Activated T-helper 1 cell treated with anti-CD3 and anti-CD28 coated beads, Interleukin-12 subunit alpha, Interleukin-12 subunit beta, Interleukin-2, Interleukin-4 antibody, amounts not matched to agents 30 ng/mL and 10 ng/mL and 1 ng/mL, durations not matched to agents 14 hours and 24 hours and 36 hours (primary cell): Measurements from ENCODE around the gene OR5AU1. TPM values are rescaled to one million over a fixed set of nuclear protein-coding genes. Genes with fewer than 3 reads are reported as not detected.
"Not testable (repeated sequence)": the region's sequence is repeated elsewhere in the genome, so short reads cannot be mapped to it uniquely, and the experiment has no call there.

ENCODE experiments used
- DNase-seq: peaks from one replicate; pipeline ENCODE4 v3.0.0; 2021; ENCODE audit warnings: low spot score
- H3K27ac Mint-ChIP-seq: one replicate; pipeline ENCODE4 v1.8.0; 2021; ENCODE audit warnings: mild to moderate bottlenecking, mixed read lengths
- H3K27me3 Mint-ChIP-seq: one replicate; pipeline ENCODE4 v1.8.0; 2022; ENCODE audit warnings: mild to moderate bottlenecking, moderate library complexity, mixed read lengths; ENCODE audit not compliant: insufficient read depth
- H3K36me3 Mint-ChIP-seq: one replicate; pipeline ENCODE4 v1.8.0; 2021; ENCODE audit warnings: low read depth, mixed read lengths
- H3K4me1 Mint-ChIP-seq: one replicate; pipeline ENCODE4 v1.8.0; 2021; ENCODE audit warnings: low read depth, mixed read lengths
- H3K4me3 Mint-ChIP-seq: one replicate; pipeline ENCODE4 v1.8.0; 2021; ENCODE audit warnings: mild to moderate bottlenecking, moderate library complexity, mixed read lengths
- H3K9me3 Mint-ChIP-seq: one replicate; pipeline ENCODE4 v1.8.0; 2021; ENCODE audit warnings: mixed read lengths
- intact Hi-C: fragments of 100-400 bp; cut with micrococcal nuclease; formaldehyde crosslinking; loops from one replicate; pipeline ENCODE4 v1.15.1; 2024
- total RNA-seq: library from RNA; stranded (reverse); gene quantifications from 2 replicates; pipeline ENCODE4 v1.2.3, GENCODE V29; 2022

The OR5AU1 gene
- total RNA-seq, 1 donor from 2014 or later, result not detected

DNA sequence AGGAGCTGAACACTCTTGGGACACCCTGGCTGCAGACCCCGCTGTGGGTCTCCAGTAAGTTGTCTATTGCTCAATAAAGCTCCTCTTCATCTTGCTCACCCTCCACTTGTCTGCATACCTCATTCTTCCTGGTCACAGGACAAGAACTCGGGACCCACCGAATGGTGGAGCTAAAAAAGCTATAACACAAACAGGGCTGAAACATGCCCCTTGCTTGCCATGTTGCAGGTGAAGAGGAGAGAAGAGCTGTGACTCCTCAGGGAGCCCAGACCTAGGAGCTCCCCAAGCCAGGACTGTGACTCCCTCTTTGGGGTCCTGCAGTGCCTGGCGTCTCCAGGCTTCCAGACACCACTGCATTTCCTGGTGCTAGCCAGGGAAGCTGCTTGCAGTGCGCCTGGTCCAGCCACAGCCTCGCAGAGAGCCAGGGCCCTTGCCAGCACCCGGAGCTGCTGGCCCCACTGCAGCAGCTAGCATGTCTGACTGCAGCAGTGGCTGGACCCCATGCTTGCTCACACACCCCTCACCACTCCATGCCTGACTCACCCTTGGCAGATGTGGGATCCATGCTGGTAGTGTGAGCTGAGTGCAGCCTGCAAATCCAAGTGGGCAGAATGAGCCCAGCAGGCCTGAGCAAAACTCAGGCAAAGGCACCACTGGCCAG, 37.1 kb upstream of the OR5AU1 start:
- Mint-ChIP-seq H3K36me3 (no peaks in the 10 kb centered on the region), H3K9me3 (peaks cover 7% of the 10 kb centered on the region), H3K27ac (no peak overlapping the region), H3K4me1 (peaks cover 3% of the 10 kb centered on the region), H3K27me3 (peaks cover 6% of the 10 kb centered on the region), H3K4me3 (no peak overlapping the region)
- intact Hi-C loops, result no loop called here
- no peak for DNase-seq

DNA sequence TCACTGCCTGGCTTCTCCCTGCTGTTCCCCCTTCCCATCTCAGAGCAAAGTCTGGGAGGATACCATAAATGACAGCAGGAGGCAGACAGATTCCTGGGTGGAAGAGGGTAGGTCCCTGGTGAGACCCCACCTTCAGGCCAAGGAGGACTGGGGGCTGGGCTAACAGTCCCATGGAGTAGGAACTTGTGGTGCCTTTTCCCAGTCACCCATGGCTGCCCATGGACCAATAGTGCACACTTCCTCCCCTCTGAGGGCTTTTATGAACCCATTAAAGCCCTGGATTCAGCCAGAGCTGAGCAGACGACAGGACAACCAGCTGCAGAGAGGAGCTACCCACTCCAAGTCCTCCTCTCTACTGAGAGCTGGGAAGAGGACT, 36.6 kb upstream of the OR5AU1 start:
- intact Hi-C loops, result no loop called here
- no peak for DNase-seq
- peaks cover 6% of the 10 kb centered on the region for H3K27me3 Mint-ChIP-seq
- no peak overlapping the region for H3K27ac Mint-ChIP-seq
- no peaks in the 10 kb centered on the region for H3K4me1 Mint-ChIP-seq
- H3K9me3 Mint-ChIP-seq, result peaks cover under 1% of the 10 kb centered on the region
- peak overlapping the region; percentile 49 for H3K4me3 Mint-ChIP-seq
- H3K36me3 Mint-ChIP-seq, result no peaks in the 10 kb centered on the region

DNA sequence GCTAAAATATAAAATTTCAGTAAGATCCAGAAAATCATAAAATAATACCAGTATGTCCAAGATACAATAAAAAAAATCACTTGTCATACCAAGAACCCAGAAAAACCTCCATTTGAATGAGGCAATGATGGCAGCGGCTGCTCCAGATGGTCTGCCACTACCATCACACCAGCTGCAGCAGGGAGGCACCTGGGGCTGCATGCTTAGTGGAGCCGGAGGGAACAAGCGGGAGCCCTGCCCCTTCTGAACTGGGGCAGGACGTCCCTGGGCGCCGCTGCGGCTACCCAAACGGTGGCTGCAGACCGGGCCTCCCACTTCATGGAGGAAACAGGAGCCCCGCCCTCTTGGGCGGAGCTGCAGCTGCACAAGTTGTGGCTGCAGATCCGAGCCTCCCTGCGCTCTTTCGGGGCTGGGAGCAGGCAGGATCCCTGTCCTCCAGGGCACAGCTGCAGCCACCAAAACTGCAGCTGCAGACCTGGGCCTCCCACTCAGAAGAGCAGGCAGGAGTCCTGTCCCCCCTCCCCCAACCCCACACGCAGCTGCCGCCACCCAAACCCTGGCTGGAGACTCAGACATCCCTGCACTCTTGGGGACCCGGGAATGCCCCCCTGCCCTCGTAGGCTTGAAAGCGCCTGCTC, 36.1 kb upstream of the OR5AU1 start:
- peak; percentile 69 for DNase-seq
- intact Hi-C loops, result no loop called here
- Mint-ChIP-seq H3K4me1 (no peaks in the 10 kb centered on the region), H3K4me3 (peak overlapping the region; percentile 49), H3K27me3 (peaks cover 6% of the 10 kb centered on the region), H3K36me3 (no peaks in the 10 kb centered on the region), H3K27ac (no peak overlapping the region), H3K9me3 (no peaks in the 10 kb centered on the region)

DNA sequence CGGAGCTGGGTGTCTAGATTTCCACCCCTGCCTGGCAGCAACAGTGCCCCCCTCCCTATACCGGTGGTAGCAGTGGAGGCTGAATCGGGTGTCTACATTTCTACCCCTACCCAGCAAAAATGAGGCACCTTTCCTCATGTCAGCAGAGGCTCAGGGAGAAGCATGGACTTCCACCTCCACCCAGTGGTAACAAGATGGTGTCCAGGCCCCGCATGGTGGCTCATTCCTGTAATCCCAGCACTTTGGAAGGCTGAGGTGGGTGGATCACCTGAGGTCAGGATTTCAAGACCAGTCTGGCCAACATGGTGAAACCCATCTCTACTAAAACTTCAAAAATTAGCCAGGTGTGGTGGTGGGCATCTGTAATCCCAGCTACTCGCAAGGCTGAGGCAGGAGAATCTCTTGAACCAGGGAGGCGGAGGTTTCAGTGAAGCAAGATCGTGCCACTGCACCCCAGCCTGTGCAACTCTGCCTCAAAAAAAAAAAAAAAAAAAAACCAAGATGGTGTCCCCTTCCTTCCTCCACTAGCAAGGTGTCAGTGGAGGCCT, 35.5 kb upstream of the OR5AU1 start:
- H3K27ac Mint-ChIP-seq, result no peak overlapping the region
- no peaks in the 10 kb centered on the region for H3K9me3 Mint-ChIP-seq
- H3K36me3 Mint-ChIP-seq, result no peaks in the 10 kb centered on the region
- peak overlapping the region; percentile 49 for H3K4me3 Mint-ChIP-seq
- intact Hi-C loops, result no loop called here
- DNase-seq, result no peak
- peaks cover 6% of the 10 kb centered on the region for H3K27me3 Mint-ChIP-seq
- H3K4me1 Mint-ChIP-seq, result no peaks in the 10 kb centered on the region

DNA sequence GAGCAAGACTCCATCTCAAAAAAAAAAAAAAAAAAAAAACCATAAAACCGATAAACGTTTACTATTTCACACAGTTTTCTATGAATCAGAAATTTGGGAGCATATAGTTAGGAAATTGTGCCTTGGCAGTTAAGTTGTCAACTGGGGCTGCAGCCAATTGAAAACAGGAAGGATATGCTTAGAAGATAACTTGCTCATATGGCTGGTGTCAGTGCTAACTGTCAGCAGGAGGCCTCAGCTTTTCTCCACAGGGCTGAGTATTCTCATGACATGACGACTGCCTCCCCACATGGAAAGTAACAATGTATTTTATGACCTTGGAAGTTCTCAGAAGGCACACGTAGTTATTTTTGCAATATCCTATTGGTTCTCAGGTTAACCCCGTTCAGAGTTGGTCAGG, 29.6 kb upstream of the OR5AU1 start:
- H3K36me3 Mint-ChIP-seq, result no peaks in the 10 kb centered on the region

DNA sequence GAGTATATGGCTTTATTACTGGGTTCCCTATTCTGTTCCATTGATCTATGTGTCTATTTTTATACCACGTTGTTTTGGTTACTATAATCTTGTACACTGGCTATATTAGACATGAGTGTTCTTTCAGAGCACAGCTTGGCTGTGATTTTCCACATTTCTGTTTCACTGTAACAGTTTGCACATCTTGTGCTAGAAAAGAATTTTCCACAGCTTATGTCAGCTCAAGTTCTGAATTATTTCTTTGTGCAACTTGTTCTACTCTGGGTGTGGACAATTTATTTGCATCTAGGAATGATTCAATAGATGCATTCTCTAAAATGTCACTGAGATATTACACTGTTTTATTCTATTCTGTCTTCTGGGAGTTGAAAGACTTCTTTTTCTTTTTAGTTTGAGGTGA, 28.4 kb upstream of the OR5AU1 start:
- Mint-ChIP-seq H3K4me3 (no peak overlapping the region), H3K9me3 (no peaks in the 10 kb centered on the region), H3K27me3 (peaks cover 8% of the 10 kb centered on the region)

More for the DNA sequence above, 29.6 kb upstream of the OR5AU1 start:
- Mint-ChIP-seq H3K4me1 (no peaks in the 10 kb centered on the region), H3K27me3 (peaks cover 4% of the 10 kb centered on the region), H3K9me3 (no peaks in the 10 kb centered on the region), H3K27ac (peak overlapping the region; percentile 43), H3K4me3 (no peak overlapping the region)
- intact Hi-C loops, result no loop called here
- no peak for DNase-seq

DNA sequence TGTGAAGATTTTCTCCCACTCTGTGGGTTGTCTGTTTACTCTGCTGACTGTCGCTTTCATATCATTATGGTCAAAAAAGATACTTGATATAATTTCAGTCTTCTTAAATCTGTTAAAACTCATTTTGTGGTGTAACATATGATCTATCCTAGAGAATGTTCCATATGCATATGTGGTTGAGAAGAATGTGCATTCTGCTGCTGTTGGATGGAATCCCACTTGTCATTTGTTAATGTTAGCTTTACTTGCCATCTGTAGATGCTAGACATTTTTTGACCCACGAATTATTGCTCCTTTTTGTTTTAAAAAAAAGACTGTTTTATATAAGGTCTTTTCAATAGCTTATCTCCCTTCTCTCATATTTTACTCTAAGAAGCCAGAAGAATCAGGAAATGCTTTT, 26.3 kb upstream of the OR5AU1 start:
- no peak overlapping the region for H3K4me3 Mint-ChIP-seq
- no peak overlapping the region for H3K27ac Mint-ChIP-seq
- intact Hi-C loops, result no loop called here
- DNase-seq, result no peak
- no peaks in the 10 kb centered on the region for H3K9me3 Mint-ChIP-seq
- peaks cover 10% of the 10 kb centered on the region for H3K27me3 Mint-ChIP-seq
- no peaks in the 10 kb centered on the region for H3K36me3 Mint-ChIP-seq
- H3K4me1 Mint-ChIP-seq, result no peaks in the 10 kb centered on the region

More for the DNA sequence above, 28.4 kb upstream of the OR5AU1 start:
- Mint-ChIP-seq H3K4me1 (no peaks in the 10 kb centered on the region), H3K27ac (no peak overlapping the region), H3K36me3 (no peaks in the 10 kb centered on the region)
- intact Hi-C loops, result no loop called here
- no peak for DNase-seq

DNA sequence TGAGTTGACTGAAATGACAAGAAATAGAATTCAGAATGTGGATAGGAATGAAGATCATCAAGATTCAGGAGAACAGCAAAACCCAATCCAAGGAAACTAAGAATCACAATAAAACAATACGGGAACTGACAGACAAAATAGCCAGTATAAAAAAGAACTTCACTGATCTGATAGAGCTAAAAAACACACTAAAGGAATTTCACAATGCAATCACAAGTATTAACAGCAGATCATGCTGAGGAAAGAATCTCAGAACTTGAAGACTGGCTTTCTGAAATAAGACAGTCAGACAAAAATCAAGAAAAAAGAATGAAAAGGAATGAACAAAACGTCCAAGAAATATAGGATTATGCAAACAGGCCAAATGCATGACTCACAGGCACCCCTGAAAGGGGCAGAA, 15.3 kb upstream of the OR5AU1 start:
- Mint-ChIP-seq H3K4me1 (no peaks in the 10 kb centered on the region), H3K9me3 (no peaks in the 10 kb centered on the region), H3K27me3 (peaks cover 40% of the 10 kb centered on the region), H3K4me3 (no peak overlapping the region), H3K36me3 (no peaks in the 10 kb centered on the region), H3K27ac (no peak overlapping the region)
- no peak for DNase-seq
- intact Hi-C loops, result no loop called here

DNA sequence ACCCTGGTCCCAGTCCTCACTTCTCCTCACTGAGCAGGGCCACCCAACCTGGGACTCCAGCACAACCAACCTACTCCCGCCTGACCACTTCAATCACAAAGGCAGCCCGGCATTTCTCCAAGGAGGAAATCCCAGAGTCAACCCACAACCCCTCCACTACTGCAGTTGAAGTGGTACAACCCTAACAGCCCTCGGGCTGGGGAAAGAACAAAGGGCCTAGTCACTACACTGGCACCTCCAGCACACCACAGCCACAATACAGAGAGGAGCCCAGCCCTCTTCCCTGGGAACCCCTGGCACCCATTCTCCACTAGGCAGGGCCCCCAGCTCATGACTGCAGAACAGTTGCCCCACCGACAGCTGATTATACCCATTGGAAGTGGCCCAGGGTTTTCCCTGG, 13.7 kb upstream of the OR5AU1 start:
- H3K27me3 Mint-ChIP-seq, result peaks cover 40% of the 10 kb centered on the region
- no peak overlapping the region for H3K27ac Mint-ChIP-seq
- no peaks in the 10 kb centered on the region for H3K9me3 Mint-ChIP-seq
- H3K4me1 Mint-ChIP-seq, result no peaks in the 10 kb centered on the region
- no peak overlapping the region for H3K4me3 Mint-ChIP-seq
- intact Hi-C loops, result no loop called here
- H3K36me3 Mint-ChIP-seq, result no peaks in the 10 kb centered on the region
- DNase-seq, result no peak

DNA sequence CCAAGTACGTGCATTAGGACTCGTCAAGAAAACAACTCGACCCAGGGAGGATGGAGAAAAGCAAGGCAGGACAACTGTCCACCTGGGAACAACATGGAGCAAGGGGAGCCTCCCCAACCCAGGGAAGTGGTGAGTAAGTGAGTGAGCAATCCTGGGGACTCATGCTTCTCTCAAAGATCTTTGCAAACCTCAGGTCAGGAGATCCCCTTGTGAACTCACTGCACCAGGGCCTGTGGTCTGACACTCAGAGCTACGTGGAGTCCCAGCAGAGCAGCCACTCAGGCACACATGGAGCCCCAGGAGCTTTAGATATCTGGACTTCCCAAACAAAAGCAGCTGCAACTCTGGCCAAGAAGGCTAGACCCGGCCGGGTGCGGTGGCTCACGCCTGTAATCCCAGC, 12.2 kb upstream of the OR5AU1 start:
- H3K27me3 Mint-ChIP-seq, result peaks cover 33% of the 10 kb centered on the region
- no peak for DNase-seq
- H3K36me3 Mint-ChIP-seq, result no peaks in the 10 kb centered on the region
- intact Hi-C loops, result no loop called here
- H3K27ac Mint-ChIP-seq, result no peak overlapping the region
- no peaks in the 10 kb centered on the region for H3K4me1 Mint-ChIP-seq
- H3K9me3 Mint-ChIP-seq, result no peaks in the 10 kb centered on the region
- no peak overlapping the region for H3K4me3 Mint-ChIP-seq

DNA sequence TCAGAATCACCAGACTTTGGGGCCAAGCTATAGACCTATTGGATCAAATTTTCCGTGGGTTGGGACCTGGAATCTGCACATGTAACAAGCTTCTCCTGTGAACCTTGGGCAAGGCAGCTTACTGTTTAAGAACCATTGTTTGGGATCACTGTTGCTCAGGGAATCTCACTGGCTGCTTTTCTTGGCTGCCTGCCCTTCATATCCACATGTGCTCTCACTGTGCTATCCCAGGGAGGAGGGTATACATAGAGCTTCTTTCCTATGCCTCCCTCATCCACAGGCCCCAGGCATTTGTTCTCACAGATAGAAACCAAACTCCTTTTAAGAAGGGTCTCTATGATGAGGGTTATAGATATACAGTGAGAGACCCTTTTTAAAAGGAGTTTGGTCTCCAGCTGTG, 9.8 kb upstream of the OR5AU1 start:
- H3K4me1 Mint-ChIP-seq, intact Hi-C loops, H3K27ac Mint-ChIP-seq, H3K4me3 Mint-ChIP-seq, H3K9me3 Mint-ChIP-seq, DNase-seq, H3K36me3 Mint-ChIP-seq: not testable (repeated sequence)
- H3K27me3 Mint-ChIP-seq, result peaks cover 29% of the 10 kb centered on the region

DNA sequence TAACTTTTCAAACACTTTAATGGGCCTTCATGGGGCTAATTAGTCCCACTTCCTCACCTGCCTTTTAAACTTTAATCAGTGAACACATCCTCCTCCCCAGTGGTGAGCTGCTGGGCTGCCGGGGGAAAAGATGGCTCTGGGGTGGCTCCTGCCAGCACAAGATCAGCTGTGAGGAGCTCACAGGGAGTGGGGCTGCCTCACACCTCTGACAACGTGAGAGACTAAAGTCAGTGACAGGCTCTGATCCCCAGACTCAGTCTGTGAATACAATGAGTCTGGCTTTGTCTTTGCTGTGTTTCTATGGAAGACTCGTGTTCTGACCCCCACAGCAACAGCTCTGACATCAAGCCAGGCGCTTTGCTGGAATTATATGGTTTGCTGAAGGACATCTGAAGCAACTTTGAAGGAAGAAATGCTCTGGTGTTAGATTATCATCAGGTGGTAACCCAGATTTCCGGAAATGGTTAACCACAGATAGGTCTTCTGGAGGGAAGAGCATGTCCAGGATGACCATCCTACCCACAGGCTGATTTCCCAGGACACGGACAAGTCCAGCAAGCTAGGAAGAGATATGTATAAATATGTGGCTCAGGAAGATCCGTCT, 9.2 kb upstream of the OR5AU1 start:
- H3K4me3 Mint-ChIP-seq, H3K4me1 Mint-ChIP-seq, DNase-seq, H3K27ac Mint-ChIP-seq, H3K36me3 Mint-ChIP-seq, intact Hi-C loops, H3K9me3 Mint-ChIP-seq: not testable (repeated sequence)
- H3K27me3 Mint-ChIP-seq, result peaks cover 32% of the 10 kb centered on the region

DNA sequence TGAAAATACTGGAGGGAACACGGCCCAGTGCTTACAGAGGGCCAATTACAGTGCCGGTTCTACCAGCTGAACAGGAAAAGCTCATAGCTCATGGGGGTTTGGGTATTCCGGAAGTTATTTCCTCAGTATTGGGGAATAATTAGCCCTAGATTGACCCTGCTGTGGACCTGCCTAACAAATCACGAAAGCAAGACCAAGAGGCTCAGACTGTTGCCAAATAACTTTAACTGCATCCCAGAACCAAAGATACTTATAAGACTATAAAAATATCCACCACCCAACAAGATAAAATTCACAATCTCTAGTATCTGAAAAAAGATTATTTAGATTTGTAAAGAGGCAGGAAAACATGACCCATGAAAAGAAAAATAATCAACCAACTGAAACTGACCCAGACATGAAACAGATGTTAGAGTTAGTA, 8.0 kb upstream of the OR5AU1 start:
- no peak overlapping the region for H3K27ac Mint-ChIP-seq
- no peak for DNase-seq
- H3K27me3 Mint-ChIP-seq, result peaks cover 32% of the 10 kb centered on the region
- no peaks in the 10 kb centered on the region for H3K36me3 Mint-ChIP-seq
- no peak overlapping the region for H3K4me3 Mint-ChIP-seq
- H3K9me3 Mint-ChIP-seq, result no peaks in the 10 kb centered on the region
- no peaks in the 10 kb centered on the region for H3K4me1 Mint-ChIP-seq
- intact Hi-C loops, result no loop called here
